Body of pancreas (tissue), 4 donors: ENCODE results near the gene TACC3.

ENCODE experiments used
- POLR2A ChIP-seq, 3 donors: fragments of 450-650 bp; IDR thresholded peaks; one replicate each; pipeline ENCODE4 v1.6.1; 2016; ENCODE audit warnings: antibody characterized with exemption in 3 of 3, mild to moderate bottlenecking in 2 of 3
- TF ChIP-seq, protein P1 (sequence below), 7 experiments: fragments of 450-650 bp in 4 of 7; fragments of 200-600 bp in 3 of 7; sonication (generic) in 3 of 7; IDR thresholded peaks; one replicate each; pipeline ENCODE4 v1.5.1; 2016 to 2019; ENCODE audit warnings: antibody characterized with exemption in 7 of 7

DNA sequence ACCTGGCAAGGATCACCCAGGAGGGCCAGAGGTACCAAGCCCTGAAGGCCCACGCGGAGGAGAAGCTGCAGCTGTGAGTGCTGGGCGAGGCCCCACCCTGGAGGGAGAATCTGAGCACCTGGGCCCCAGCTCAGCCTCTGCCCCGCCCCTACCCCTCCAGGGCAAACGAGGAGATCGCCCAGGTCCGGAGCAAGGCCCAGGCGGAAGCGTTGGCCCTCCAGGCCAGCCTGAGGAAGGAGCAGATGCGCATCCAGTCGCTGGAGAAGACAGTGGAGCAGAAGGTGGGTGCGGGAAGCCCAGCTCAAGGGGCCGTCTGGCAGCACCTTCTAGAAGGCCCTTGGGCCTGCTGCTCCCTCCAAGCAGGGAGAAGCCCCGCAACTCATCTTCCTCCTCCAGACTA lies 23.2 kb downstream of the TACC3 start:
- TF ChIP-seq, protein P1, sequence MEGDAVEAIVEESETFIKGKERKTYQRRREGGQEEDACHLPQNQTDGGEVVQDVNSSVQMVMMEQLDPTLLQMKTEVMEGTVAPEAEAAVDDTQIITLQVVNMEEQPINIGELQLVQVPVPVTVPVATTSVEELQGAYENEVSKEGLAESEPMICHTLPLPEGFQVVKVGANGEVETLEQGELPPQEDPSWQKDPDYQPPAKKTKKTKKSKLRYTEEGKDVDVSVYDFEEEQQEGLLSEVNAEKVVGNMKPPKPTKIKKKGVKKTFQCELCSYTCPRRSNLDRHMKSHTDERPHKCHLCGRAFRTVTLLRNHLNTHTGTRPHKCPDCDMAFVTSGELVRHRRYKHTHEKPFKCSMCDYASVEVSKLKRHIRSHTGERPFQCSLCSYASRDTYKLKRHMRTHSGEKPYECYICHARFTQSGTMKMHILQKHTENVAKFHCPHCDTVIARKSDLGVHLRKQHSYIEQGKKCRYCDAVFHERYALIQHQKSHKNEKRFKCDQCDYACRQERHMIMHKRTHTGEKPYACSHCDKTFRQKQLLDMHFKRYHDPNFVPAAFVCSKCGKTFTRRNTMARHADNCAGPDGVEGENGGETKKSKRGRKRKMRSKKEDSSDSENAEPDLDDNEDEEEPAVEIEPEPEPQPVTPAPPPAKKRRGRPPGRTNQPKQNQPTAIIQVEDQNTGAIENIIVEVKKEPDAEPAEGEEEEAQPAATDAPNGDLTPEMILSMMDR (IDR thresholded peaks at IDR 0.05) = no peak
- no peak for TF ChIP-seq POLR2A (IDR thresholded peaks at IDR 0.05)
